GM12878 (cell line): ENCODE results near the gene NME7. TPM values are rescaled to one million over a fixed set of nuclear protein-coding genes. Genes with fewer than 3 reads are reported as not detected.

ENCODE experiments used
- BACH1 ChIP-seq: fragments of 450-650 bp; IDR thresholded peaks from 2 replicates; pipeline ENCODE4 v1.6.1; 2017; ENCODE audit warnings: mild to moderate bottlenecking, borderline replicate concordance
- BRCA1 ChIP-seq: IDR thresholded peaks from 2 replicates; pipeline ENCODE4 v1.6.1; 2011; ENCODE audit warnings: low read depth, low read length, improper control_type of control experiment
- CBX5 ChIP-seq: sonication (generic); IDR thresholded peaks from 2 replicates; pipeline ENCODE4 v1.6.1; 2016; ENCODE audit warnings: low read depth, moderate library complexity, mild to moderate bottlenecking, inconsistent platforms
- CHD4 ChIP-seq: fragments of 200-600 bp; sonication (generic); IDR thresholded peaks from 2 replicates; pipeline ENCODE4 v1.6.1; 2016; ENCODE audit warnings: mild to moderate bottlenecking
- HCFC1 ChIP-seq: fragments of 150-350 bp; IDR thresholded peaks from 2 replicates; pipeline ENCODE4 v1.6.1; 2014; ENCODE audit warnings: low read length
- NFXL1 ChIP-seq: fragments of 450-650 bp; IDR thresholded peaks from 2 replicates; pipeline ENCODE4 v1.6.1; 2017; ENCODE audit warnings: antibody characterized with exemption, mild to moderate bottlenecking, borderline replicate concordance
- NFYA ChIP-seq: IDR thresholded peaks from 2 replicates; pipeline ENCODE4 v1.6.1; 2011; ENCODE audit warnings: low read depth, mild to moderate bottlenecking, low read length, improper control_type of control experiment, borderline replicate concordance
- NRF1 ChIP-seq: conservative IDR thresholded peaks from 2 replicates; pipeline ENCODE4 v1.6.1; 2011; ENCODE audit warnings: mild to moderate bottlenecking, low read depth, low read length, improper control_type of control experiment
- RAD21 ChIP-seq: IDR thresholded peaks from 2 replicates; pipeline ENCODE4 v1.6.1; 2011; ENCODE audit warnings: mild to moderate bottlenecking, low read depth, low read length, moderate library complexity; ENCODE audit not compliant: insufficient read depth
- SIN3A ChIP-seq: IDR thresholded peaks from 2 replicates; pipeline ENCODE4 v1.6.1; 2012; ENCODE audit warnings: low read depth, low read length, improper control_type of control experiment
- SUPT20H ChIP-seq: IDR thresholded peaks from 2 replicates; pipeline ENCODE4 v1.6.1; 2011; ENCODE audit warnings: low read depth, mild to moderate bottlenecking, low read length, moderate library complexity, borderline replicate concordance; ENCODE audit not compliant: control insufficient read depth
- ZNF207 ChIP-seq: fragments of 450-650 bp; IDR thresholded peaks from 2 replicates; pipeline ENCODE4 v1.6.1; 2014; ENCODE audit warnings: antibody characterized with exemption, mild to moderate bottlenecking, borderline replicate concordance
- polyA plus RNA-seq, 11 experiments: library from polyadenylated mRNA; depleted of rRNA in 4 of 11; unstranded in 6 of 11; stranded (reverse) in 5 of 11; fragments of >200 nt; fragmentation: Nextera tagmentation in 4 of 11; fragmentation: Illumina TruSeq in 1 of 11; extraction: Ambion mirVana in 4 of 11; extraction: Trizol in 1 of 11; gene quantifications; 1 replicate in 1 of 11; 2 replicates in 10 of 11; pipeline versions ENCODE4 v1.2.1 to v1.2.3, GENCODE V29; 2011 to 2016; ENCODE audit warnings: inconsistent platforms in 2 of 11, missing spikeins in 2 of 11, low read depth in 1 of 11
- total RNA-seq, 4 experiments: library from RNA; depleted of rRNA in 3 of 4; stranded (reverse); fragments of >200 nt in 3 of 4; fragmentation: Illumina TruSeq in 1 of 4; extraction: Trizol in 1 of 4; gene quantifications; 2 replicates each; pipeline versions ENCODE4 v1.2.1 to v1.2.3, GENCODE V29; 2013 to 2021
- TF ChIP-seq, protein P1 (sequence below): fragments of 450-650 bp; IDR thresholded peaks from 2 replicates; pipeline ENCODE4 v1.6.1; 2017; ENCODE audit warnings: mild to moderate bottlenecking
- TF ChIP-seq, protein P2 (sequence below): fragments of 450-650 bp; IDR thresholded peaks from 2 replicates; pipeline ENCODE4 v1.6.1; 2014; ENCODE audit warnings: mild to moderate bottlenecking
- TF ChIP-seq, protein P3 (sequence below): fragments of 450-650 bp; IDR thresholded peaks from 2 replicates; pipeline ENCODE4 v1.6.1; 2016; ENCODE audit warnings: mild to moderate bottlenecking, moderate library complexity, borderline replicate concordance
- TF ChIP-seq, protein P4 (sequence below): fragments of 450-650 bp; formaldehyde crosslinking; IDR thresholded peaks from 2 replicates; pipeline ENCODE4 v1.4.0; 2020; ENCODE audit warnings: mild to moderate bottlenecking, moderate library complexity
- TF ChIP-seq, protein P5 (sequence below): fragments of 450-650 bp; IDR thresholded peaks from 2 replicates; pipeline ENCODE4 v1.6.1; 2016; ENCODE audit warnings: mild to moderate bottlenecking

Gene NME7
- total and polyA plus RNA-seq, 10 of the 15 experiments (the other 5 are each of a cell fraction or from before 2014, with no cell fraction given) = 1.5 to 15.6 (median 7.2) TPM

DNA sequence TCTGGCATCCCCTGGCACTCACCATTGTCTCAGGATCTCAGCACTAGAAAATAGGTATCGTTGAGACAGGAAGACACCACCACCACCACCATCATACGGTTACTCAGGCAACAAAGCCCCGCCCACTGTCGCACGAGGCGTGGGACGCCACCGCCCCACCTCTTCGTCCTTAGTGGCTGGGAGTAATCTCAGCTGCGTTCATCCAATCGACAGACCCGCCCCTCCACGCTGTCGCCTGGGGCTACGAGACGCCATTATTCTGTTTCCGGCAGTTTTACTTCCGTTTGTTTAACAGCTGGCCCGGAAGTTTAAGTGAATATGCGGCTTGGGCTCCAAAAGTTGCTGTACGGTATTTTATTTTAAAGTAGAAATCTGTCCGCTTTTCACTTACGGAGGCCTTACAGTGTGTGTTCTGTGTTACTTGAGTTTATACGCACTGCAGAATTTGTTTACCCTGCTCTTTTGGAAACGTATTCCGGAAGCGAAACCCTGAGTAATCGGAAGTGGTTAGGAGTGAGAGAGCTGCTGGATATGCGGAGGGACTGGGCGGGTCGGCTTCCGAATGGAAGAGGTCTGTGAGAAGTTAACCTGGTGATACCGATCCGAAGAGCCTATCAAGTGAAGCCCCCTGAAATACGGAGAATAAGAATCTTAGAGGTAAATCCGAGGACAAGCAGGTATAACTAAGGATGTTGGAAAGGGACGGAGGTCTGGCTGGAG is at the start of gene NME7, which contains the start of gene BLZF1 (continued):
- TF ChIP-seq, protein P1, sequence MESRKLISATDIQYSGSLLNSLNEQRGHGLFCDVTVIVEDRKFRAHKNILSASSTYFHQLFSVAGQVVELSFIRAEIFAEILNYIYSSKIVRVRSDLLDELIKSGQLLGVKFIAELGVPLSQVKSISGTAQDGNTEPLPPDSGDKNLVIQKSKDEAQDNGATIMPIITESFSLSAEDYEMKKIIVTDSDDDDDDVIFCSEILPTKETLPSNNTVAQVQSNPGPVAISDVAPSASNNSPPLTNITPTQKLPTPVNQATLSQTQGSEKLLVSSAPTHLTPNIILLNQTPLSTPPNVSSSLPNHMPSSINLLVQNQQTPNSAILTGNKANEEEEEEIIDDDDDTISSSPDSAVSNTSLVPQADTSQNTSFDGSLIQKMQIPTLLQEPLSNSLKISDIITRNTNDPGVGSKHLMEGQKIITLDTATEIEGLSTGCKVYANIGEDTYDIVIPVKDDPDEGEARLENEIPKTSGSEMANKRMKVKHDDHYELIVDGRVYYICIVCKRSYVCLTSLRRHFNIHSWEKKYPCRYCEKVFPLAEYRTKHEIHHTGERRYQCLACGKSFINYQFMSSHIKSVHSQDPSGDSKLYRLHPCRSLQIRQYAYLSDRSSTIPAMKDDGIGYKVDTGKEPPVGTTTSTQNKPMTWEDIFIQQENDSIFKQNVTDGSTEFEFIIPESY = no peak
- TF ChIP-seq SUPT20H = no peak
- no peak for TF ChIP-seq NRF1
- no peak for TF ChIP-seq CHD4
- TF ChIP-seq BACH1 = no peak
- TF ChIP-seq RAD21 = no peak
- TF ChIP-seq, protein P2, sequence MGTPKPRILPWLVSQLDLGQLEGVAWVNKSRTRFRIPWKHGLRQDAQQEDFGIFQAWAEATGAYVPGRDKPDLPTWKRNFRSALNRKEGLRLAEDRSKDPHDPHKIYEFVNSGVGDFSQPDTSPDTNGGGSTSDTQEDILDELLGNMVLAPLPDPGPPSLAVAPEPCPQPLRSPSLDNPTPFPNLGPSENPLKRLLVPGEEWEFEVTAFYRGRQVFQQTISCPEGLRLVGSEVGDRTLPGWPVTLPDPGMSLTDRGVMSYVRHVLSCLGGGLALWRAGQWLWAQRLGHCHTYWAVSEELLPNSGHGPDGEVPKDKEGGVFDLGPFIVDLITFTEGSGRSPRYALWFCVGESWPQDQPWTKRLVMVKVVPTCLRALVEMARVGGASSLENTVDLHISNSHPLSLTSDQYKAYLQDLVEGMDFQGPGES = 0 out of 2 replicates have a peak, but pooled peaks have one; percentile 9
- TF ChIP-seq NFXL1 = no peak
- TF ChIP-seq, protein P3, sequence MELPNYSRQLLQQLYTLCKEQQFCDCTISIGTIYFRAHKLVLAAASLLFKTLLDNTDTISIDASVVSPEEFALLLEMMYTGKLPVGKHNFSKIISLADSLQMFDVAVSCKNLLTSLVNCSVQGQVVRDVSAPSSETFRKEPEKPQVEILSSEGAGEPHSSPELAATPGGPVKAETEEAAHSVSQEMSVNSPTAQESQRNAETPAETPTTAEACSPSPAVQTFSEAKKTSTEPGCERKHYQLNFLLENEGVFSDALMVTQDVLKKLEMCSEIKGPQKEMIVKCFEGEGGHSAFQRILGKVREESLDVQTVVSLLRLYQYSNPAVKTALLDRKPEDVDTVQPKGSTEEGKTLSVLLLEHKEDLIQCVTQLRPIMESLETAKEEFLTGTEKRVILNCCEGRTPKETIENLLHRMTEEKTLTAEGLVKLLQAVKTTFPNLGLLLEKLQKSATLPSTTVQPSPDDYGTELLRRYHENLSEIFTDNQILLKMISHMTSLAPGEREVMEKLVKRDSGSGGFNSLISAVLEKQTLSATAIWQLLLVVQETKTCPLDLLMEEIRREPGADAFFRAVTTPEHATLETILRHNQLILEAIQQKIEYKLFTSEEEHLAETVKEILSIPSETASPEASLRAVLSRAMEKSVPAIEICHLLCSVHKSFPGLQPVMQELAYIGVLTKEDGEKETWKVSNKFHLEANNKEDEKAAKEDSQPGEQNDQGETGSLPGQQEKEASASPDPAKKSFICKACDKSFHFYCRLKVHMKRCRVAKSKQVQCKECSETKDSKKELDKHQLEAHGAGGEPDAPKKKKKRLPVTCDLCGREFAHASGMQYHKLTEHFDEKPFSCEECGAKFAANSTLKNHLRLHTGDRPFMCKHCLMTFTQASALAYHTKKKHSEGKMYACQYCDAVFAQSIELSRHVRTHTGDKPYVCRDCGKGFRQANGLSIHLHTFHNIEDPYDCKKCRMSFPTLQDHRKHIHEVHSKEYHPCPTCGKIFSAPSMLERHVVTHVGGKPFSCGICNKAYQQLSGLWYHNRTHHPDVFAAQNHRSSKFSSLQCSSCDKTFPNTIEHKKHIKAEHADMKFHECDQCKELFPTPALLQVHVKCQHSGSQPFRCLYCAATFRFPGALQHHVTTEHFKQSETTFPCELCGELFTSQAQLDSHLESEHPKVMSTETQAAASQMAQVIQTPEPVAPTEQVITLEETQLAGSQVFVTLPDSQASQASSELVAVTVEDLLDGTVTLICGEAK = peak; percentile 98
- peak; percentile 62; the same call in 1 of the 2 replicates for TF ChIP-seq ZNF207
- TF ChIP-seq CBX5 = no peak
- TF ChIP-seq NFYA = no peak
- TF ChIP-seq BRCA1 = no peak
- TF ChIP-seq HCFC1 = peak; percentile 55; the same call in 1 of the 2 replicates
- peak; percentile 97 for TF ChIP-seq SIN3A
- TF ChIP-seq, protein P4, sequence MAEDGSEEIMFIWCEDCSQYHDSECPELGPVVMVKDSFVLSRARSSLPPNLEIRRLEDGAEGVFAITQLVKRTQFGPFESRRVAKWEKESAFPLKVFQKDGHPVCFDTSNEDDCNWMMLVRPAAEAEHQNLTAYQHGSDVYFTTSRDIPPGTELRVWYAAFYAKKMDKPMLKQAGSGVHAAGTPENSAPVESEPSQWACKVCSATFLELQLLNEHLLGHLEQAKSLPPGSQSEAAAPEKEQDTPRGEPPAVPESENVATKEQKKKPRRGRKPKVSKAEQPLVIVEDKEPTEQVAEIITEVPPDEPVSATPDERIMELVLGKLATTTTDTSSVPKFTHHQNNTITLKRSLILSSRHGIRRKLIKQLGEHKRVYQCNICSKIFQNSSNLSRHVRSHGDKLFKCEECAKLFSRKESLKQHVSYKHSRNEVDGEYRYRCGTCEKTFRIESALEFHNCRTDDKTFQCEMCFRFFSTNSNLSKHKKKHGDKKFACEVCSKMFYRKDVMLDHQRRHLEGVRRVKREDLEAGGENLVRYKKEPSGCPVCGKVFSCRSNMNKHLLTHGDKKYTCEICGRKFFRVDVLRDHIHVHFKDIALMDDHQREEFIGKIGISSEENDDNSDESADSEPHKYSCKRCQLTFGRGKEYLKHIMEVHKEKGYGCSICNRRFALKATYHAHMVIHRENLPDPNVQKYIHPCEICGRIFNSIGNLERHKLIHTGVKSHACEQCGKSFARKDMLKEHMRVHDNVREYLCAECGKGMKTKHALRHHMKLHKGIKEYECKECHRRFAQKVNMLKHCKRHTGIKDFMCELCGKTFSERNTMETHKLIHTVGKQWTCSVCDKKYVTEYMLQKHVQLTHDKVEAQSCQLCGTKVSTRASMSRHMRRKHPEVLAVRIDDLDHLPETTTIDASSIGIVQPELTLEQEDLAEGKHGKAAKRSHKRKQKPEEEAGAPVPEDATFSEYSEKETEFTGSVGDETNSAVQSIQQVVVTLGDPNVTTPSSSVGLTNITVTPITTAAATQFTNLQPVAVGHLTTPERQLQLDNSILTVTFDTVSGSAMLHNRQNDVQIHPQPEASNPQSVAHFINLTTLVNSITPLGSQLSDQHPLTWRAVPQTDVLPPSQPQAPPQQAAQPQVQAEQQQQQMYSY (CRISPR knock-in tag) = no peak
- TF ChIP-seq, protein P5, sequence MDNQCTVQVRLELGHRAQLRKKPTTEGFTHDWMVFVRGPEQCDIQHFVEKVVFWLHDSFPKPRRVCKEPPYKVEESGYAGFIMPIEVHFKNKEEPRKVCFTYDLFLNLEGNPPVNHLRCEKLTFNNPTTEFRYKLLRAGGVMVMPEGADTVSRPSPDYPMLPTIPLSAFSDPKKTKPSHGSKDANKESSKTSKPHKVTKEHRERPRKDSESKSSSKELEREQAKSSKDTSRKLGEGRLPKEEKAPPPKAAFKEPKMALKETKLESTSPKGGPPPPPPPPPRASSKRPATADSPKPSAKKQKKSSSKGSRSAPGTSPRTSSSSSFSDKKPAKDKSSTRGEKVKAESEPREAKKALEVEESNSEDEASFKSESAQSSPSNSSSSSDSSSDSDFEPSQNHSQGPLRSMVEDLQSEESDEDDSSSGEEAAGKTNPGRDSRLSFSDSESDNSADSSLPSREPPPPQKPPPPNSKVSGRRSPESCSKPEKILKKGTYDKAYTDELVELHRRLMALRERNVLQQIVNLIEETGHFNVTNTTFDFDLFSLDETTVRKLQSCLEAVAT = peak; percentile 80
